Tibial nerve (tissue), 3 donors: ENCODE data around the gene DIP2A.

ENCODE experiments used
- POLR2A ChIP-seq, 2 donors: fragments of 450-650 bp; IDR thresholded peaks; one replicate each; pipeline ENCODE4 v1.6.1; 2017; ENCODE audit warnings: antibody characterized with exemption in 2 of 2, mild to moderate bottlenecking in 2 of 2, moderate library complexity in 2 of 2
- TF ChIP-seq, protein P1 (sequence below), 5 experiments: fragments of 200-600 bp in 3 of 5; fragments of 450-650 bp in 2 of 5; sonication (generic) in 3 of 5; IDR thresholded peaks; one replicate each; pipeline ENCODE4 v1.5.1; 2016 to 2019; ENCODE audit warnings: antibody characterized with exemption in 5 of 5, mild to moderate bottlenecking in 3 of 5, moderate library complexity in 2 of 5

DNA sequence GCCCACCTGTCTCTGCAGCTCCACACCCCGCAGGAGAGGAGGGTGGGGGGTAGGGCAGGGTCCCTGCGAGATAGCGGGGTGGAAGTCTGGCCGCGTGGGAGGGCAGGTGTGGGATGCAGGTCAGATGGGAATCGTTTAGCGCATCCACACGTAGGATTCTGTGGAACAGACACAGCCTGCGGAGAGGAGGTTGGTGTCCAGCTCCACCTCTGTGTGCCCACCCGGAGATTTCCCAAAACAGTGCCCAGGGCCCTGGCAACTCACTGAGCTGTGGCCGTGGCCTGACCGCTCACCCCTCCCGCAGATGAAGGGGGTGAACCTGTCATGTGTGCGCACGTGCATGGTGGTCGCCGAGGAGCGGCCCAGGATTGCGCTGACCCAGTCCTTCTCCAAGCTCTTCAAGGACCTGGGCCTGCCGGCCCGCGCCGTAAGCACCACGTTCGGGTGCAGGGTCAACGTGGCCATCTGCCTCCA, 99.3 kb downstream of the DIP2A start:
- TF ChIP-seq, protein P1, sequence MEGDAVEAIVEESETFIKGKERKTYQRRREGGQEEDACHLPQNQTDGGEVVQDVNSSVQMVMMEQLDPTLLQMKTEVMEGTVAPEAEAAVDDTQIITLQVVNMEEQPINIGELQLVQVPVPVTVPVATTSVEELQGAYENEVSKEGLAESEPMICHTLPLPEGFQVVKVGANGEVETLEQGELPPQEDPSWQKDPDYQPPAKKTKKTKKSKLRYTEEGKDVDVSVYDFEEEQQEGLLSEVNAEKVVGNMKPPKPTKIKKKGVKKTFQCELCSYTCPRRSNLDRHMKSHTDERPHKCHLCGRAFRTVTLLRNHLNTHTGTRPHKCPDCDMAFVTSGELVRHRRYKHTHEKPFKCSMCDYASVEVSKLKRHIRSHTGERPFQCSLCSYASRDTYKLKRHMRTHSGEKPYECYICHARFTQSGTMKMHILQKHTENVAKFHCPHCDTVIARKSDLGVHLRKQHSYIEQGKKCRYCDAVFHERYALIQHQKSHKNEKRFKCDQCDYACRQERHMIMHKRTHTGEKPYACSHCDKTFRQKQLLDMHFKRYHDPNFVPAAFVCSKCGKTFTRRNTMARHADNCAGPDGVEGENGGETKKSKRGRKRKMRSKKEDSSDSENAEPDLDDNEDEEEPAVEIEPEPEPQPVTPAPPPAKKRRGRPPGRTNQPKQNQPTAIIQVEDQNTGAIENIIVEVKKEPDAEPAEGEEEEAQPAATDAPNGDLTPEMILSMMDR (IDR thresholded peaks at IDR 0.05): no peak
- no peak for TF ChIP-seq POLR2A (IDR thresholded peaks at IDR 0.05)
